ENCODE measurements around the gene KRTAP10-3.

DNA sequence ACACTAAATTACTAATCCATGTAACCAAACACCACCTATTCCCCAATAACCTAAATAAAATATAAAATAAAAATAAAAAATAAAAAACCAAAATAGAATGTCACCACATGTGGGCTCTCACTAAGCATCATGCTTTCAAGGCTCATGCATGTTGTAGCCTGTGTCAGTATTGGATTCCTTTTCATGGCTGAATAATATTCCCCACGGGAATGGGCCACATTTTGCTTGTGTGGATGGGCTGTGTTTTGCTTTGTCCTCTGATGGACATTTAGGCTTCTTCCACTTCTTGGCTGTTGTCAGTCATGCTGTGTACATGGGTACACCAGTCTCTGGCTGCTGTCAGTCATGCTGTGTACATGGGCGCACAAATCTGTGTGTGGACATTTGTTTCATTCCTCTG, 30.5 kb upstream of the KRTAP10-3 start:
- TF ChIP-seq POLR2A (IDR thresholded peaks at IDR 0.05), result no peak
- TF ChIP-seq, protein P1, sequence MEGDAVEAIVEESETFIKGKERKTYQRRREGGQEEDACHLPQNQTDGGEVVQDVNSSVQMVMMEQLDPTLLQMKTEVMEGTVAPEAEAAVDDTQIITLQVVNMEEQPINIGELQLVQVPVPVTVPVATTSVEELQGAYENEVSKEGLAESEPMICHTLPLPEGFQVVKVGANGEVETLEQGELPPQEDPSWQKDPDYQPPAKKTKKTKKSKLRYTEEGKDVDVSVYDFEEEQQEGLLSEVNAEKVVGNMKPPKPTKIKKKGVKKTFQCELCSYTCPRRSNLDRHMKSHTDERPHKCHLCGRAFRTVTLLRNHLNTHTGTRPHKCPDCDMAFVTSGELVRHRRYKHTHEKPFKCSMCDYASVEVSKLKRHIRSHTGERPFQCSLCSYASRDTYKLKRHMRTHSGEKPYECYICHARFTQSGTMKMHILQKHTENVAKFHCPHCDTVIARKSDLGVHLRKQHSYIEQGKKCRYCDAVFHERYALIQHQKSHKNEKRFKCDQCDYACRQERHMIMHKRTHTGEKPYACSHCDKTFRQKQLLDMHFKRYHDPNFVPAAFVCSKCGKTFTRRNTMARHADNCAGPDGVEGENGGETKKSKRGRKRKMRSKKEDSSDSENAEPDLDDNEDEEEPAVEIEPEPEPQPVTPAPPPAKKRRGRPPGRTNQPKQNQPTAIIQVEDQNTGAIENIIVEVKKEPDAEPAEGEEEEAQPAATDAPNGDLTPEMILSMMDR (IDR thresholded peaks at IDR 0.05 in 4 of 5, conservative IDR thresholded peaks at IDR 0.05 in 1 of 5), result no peak

Measured in gastrocnemius medialis (tissue), 4 donors.